ENCODE data around the gene SORT1.

The SORT1 gene

DNA sequence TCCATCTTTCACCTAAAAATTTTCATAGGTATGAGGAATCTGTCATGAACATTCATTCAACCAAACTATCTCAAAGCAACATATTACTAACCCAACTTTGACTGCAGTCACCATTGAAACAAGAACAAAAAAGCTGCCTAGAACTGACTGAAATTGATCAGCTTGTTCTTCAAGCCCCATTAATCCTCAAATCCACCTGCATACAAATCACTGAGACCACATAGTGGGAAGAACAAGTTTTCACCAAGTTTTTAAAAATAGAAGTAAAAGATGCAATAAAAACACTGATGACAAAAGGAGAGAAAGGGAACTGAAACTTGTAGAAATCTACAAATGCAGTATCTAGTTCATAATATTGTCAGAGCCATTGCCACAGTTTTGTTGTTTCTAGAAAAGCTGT, 6.1 kb downstream of the SORT1 start:
- peak overlapping the region; percentile 17; the same call in 1 of the 2 replicates for H3K9ac ChIP-seq
- H3K4me3 ChIP-seq (IDR thresholded peaks at IDR 0.05; ENCODE audit: insufficient read depth, low read depth, low read length) = peak overlapping the region; percentile 83
- peaks cover 6% of the 10 kb centered on the region; the same call in 1 of the 2 replicates for H3K79me2 ChIP-seq (ENCODE audit: insufficient read depth, low read depth)
- no peaks in the 10 kb centered on the region for H3K36me3 ChIP-seq (ENCODE audit: insufficient read depth)
- peak overlapping the region; percentile 40 for H3K27ac ChIP-seq
- peak overlapping the region; percentile 19; the same call in 1 of the 2 replicates for H2AFZ ChIP-seq (ENCODE audit: low read depth)
- TF ChIP-seq CTCF (conservative IDR thresholded peaks at IDR 0.05; ENCODE audit: low read depth, low read length) = no peak
- H3K27me3 ChIP-seq (ENCODE audit: insufficient read depth, low read depth) = peaks cover 4% of the 10 kb centered on the region
- H3K4me1 ChIP-seq (ENCODE audit: low read depth, poor library complexity, severe bottlenecking) = peaks cover 52% of the 10 kb centered on the region
- peak overlapping the region; percentile 79 for H3K4me2 ChIP-seq
- no peaks in the 10 kb centered on the region for H4K20me1 ChIP-seq (ENCODE audit: insufficient read depth)

GRCh38 chr1:109391157-109391556, 6.6 kb downstream of the SORT1 start:
- H3K4me2 ChIP-seq = peak overlapping the region; percentile 79
- H3K9ac ChIP-seq = peak overlapping the region; percentile 17; the same call in 1 of the 2 replicates
- TF ChIP-seq CTCF (conservative IDR thresholded peaks at IDR 0.05; ENCODE audit: low read depth, low read length) = no peak
- H3K4me3 ChIP-seq (IDR thresholded peaks at IDR 0.05; ENCODE audit: insufficient read depth, low read depth, low read length) = peak overlapping the region; percentile 83
- peak overlapping the region; percentile 19; the same call in 1 of the 2 replicates for H2AFZ ChIP-seq (ENCODE audit: low read depth)
- no peaks in the 10 kb centered on the region for H3K36me3 ChIP-seq (ENCODE audit: insufficient read depth)
- H3K27me3 ChIP-seq (ENCODE audit: insufficient read depth, low read depth) = no peaks in the 10 kb centered on the region; the same call in 1 of the 2 replicates
- peak overlapping the region; percentile 40 for H3K27ac ChIP-seq
- H3K4me1 ChIP-seq (ENCODE audit: low read depth, poor library complexity, severe bottlenecking) = peaks cover 52% of the 10 kb centered on the region
- peaks cover 6% of the 10 kb centered on the region; the same call in 1 of the 2 replicates for H3K79me2 ChIP-seq (ENCODE audit: insufficient read depth, low read depth)
- no peaks in the 10 kb centered on the region; the same call in 1 of the 2 replicates for H4K20me1 ChIP-seq (ENCODE audit: insufficient read depth)

DNA sequence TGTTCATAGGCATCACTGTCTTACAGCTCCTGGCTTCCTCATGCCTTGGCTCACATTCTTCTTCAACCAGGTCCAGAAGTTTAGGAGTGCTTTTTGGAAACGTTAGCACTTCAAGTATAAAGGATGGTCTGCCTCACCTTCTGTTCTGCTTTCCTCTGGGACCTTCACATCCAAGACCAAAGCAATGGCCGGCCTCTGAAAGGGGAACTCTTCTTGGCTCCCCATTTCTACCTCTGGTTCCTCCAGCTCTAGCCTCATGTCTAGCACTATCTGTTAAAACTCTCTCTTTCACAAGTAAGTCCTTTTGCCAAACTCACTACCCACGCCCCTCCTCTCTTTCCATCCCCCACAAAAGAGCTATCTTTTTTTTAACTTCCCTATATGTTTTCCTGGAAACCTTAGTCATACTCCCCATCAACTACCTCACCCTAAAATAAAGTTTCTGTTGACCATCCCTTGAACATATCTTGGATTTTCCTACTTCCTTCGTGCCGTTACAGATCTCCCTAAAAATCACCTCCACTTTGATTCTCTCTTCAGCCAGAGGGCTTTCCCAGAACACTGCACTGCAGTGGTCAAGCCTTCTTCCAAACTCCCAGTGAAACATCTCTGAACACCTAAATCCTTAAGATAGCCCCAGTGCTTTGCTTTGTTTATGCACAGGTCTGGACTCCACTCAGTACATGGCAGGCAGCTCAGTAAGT, 7.9 kb downstream of the SORT1 start:
- Histone ChIP-seq H4K20me1 (ENCODE audit: insufficient read depth) (no peaks in the 10 kb centered on the region; the same call in 1 of the 2 replicates), H2AFZ (ENCODE audit: low read depth) (no peak overlapping the region), H3K27me3 (ENCODE audit: insufficient read depth, low read depth) (no peaks in the 10 kb centered on the region), H3K4me1 (ENCODE audit: low read depth, poor library complexity, severe bottlenecking) (peaks cover 59% of the 10 kb centered on the region), H3K36me3 (ENCODE audit: insufficient read depth) (no peaks in the 10 kb centered on the region), H3K4me2 (no peak overlapping the region; the same call in 1 of the 2 replicates), H3K9ac (no peak overlapping the region), H3K4me3 (IDR thresholded peaks at IDR 0.05; ENCODE audit: insufficient read depth, low read depth, low read length) (no peak overlapping the region), H3K27ac (no peak overlapping the region), H3K79me2 (ENCODE audit: insufficient read depth, low read depth) (peaks cover 6% of the 10 kb centered on the region; the same call in 1 of the 2 replicates)
- TF ChIP-seq CTCF (conservative IDR thresholded peaks at IDR 0.05; ENCODE audit: low read depth, low read length) = no peak

- Histone ChIP-seq H3K36me3 (ENCODE audit: insufficient read depth) (no peaks in the 10 kb centered on the region), H3K27me3 (ENCODE audit: insufficient read depth, low read depth) (no peaks in the 10 kb centered on the region), H4K20me1 (ENCODE audit: insufficient read depth) (no peaks in the 10 kb centered on the region; the same call in 1 of the 2 replicates), H2AFZ (ENCODE audit: low read depth) (no peak overlapping the region), H3K27ac (no peak overlapping the region), H3K4me1 (ENCODE audit: low read depth, poor library complexity, severe bottlenecking) (peaks cover 54% of the 10 kb centered on the region), H3K4me3 (IDR thresholded peaks at IDR 0.05; ENCODE audit: insufficient read depth, low read depth, low read length) (no peak overlapping the region), H3K4me2 (no peak overlapping the region), H3K79me2 (ENCODE audit: insufficient read depth, low read depth) (peaks cover 6% of the 10 kb centered on the region; the same call in 1 of the 2 replicates), H3K9ac (no peak overlapping the region)
- TF ChIP-seq CTCF (conservative IDR thresholded peaks at IDR 0.05; ENCODE audit: low read depth, low read length) = no peak
Observed at GRCh38 chr1:109388884-109389637, 8.7 kb downstream of the SORT1 start.
